ENCODE measurements around the gene CPNE6. TPM values are rescaled to one million over a fixed set of nuclear protein-coding genes. Genes with fewer than 3 reads are reported as not detected.

Gene CPNE6
- polyA plus RNA-seq, 1 experiment = not detected

DNA sequence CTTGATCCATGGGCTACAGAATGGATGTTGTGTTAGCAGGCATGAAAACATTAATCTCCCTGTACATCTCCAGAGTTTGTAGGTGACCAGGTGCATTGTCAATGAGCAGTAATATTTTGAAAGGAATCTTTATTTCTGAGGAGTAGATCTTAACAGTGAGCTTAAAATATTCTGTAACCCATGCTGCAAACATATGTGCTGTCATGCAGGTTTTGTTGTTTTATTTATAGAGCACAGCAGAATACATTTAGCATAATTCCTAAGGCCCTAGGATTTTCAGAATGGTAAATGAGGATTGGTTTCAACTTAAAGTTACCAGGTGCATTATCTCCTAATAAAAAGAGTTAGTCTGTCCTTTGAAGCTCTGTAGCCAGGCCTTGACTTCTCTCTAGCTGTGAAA lies 55.6 kb downstream of the CPNE6 start:
- H3K9me3 ChIP-seq (ENCODE audit: control insufficient read depth, insufficient read depth, low read length) = no peaks in the 10 kb centered on the region
- TF ChIP-seq, protein P1, sequence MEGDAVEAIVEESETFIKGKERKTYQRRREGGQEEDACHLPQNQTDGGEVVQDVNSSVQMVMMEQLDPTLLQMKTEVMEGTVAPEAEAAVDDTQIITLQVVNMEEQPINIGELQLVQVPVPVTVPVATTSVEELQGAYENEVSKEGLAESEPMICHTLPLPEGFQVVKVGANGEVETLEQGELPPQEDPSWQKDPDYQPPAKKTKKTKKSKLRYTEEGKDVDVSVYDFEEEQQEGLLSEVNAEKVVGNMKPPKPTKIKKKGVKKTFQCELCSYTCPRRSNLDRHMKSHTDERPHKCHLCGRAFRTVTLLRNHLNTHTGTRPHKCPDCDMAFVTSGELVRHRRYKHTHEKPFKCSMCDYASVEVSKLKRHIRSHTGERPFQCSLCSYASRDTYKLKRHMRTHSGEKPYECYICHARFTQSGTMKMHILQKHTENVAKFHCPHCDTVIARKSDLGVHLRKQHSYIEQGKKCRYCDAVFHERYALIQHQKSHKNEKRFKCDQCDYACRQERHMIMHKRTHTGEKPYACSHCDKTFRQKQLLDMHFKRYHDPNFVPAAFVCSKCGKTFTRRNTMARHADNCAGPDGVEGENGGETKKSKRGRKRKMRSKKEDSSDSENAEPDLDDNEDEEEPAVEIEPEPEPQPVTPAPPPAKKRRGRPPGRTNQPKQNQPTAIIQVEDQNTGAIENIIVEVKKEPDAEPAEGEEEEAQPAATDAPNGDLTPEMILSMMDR (IDR thresholded peaks at IDR 0.05; ENCODE audit: low read depth, low read length) = no peak
- H3K27ac ChIP-seq (ENCODE audit: low read depth, low read length) = no peak overlapping the region
- ChIA-PET POLR2A (interaction anchor here (0.9 kb wide), 1 partner anchor 34 kb away, joined by 4 read pairs; the partner anchor contains the start of gene IRF9), CTCF (interaction anchor here (1.2 kb wide), 1 partner anchor 18 kb away, joined by 5 read pairs; no protein-coding TSS in a partner anchor)
- H3K27me3 ChIP-seq (ENCODE audit: control insufficient read depth, insufficient read depth, low read length) = no peaks in the 10 kb centered on the region
- DNase-seq (ENCODE audit: low read depth, low spot score) = no peak
- H3K4me3 ChIP-seq (ENCODE audit: low read depth, low read length) = no peak overlapping the region

DNA sequence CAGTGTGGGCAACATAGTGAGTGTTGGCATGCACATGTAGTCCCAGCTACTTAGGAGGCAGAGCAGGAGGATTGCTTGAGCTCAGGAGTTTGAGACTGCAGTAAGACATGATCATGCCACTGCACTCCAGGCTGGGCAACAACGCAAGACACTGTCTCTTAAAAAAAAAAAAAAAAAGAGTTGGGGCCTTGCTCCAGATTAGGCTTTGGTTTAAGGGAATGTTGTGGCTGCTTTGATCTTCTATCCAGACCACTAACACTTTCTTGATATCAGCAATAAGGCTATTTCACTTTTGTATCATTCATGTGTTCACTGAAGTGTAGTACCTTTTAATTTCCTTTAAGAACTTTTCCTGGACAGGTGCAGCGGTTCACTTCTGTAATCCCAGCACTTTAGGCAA lies 56.3 kb downstream of the CPNE6 start:
- H3K27me3 ChIP-seq (ENCODE audit: control insufficient read depth, insufficient read depth, low read length) = no peaks in the 10 kb centered on the region
- DNase-seq (ENCODE audit: low read depth, low spot score) = no peak
- H3K27ac ChIP-seq (ENCODE audit: low read depth, low read length) = no peak overlapping the region
- ChIA-PET POLR2A (no interaction called here), CTCF (interaction anchor here (1.2 kb wide), 1 partner anchor 19 kb away, joined by 5 read pairs; no protein-coding TSS in a partner anchor)
- no peak overlapping the region for H3K4me3 ChIP-seq (ENCODE audit: low read depth, low read length)
- TF ChIP-seq, protein P1 (IDR thresholded peaks at IDR 0.05; ENCODE audit: low read depth, low read length) = no peak
- H3K9me3 ChIP-seq (ENCODE audit: control insufficient read depth, insufficient read depth, low read length) = no peaks in the 10 kb centered on the region

Other genes with a start within 250 kb of the CPNE6 start
- 23.0 and 24.6 TPM in 2 replicates for gene DHRS4, start 117.8 kb upstream of the CPNE6 start, polyA plus RNA-seq (2011; rRNA removed)
- gene DHRS4L2, start 82.6 kb upstream of the CPNE6 start, polyA plus RNA-seq (2011; rRNA removed) = 14.8 and 17.5 TPM in 2 replicates
- gene CARMIL3, start 19.6 kb upstream of the CPNE6 start, polyA plus RNA-seq (2011; rRNA removed) = 0.02 TPM in 1 of 2 replicates, not detected in the other
- 47.0 and 59.9 TPM in 2 replicates for gene PCK2, start 22.7 kb downstream of the CPNE6 start, polyA plus RNA-seq (2011; rRNA removed)
- 29.7 and 32.5 TPM in 2 replicates for gene DCAF11, start 43.2 kb downstream of the CPNE6 start, polyA plus RNA-seq (2011; rRNA removed)
- 0.41 and 0.46 TPM in 2 replicates for gene NRL, start 43.4 kb downstream of the CPNE6 start, polyA plus RNA-seq (2011; rRNA removed)
- 0.07 TPM in 1 of 2 replicates, not detected in the other for gene FITM1, start 59.1 kb downstream of the CPNE6 start, polyA plus RNA-seq (2011; rRNA removed)
- 80.0 and 94.9 TPM in 2 replicates for gene PSME1, start 64.6 kb downstream of the CPNE6 start, polyA plus RNA-seq (2011; rRNA removed)
- 4.4 and 6.3 TPM in 2 replicates for gene EMC9, start 70.0 kb downstream of the CPNE6 start, polyA plus RNA-seq (2011; rRNA removed)
- 191 and 208 TPM in 2 replicates for gene PSME2, start 75.0 kb downstream of the CPNE6 start, polyA plus RNA-seq (2011; rRNA removed)
- 7.4 and 14.4 TPM in 2 replicates for gene RNF31, start 75.9 kb downstream of the CPNE6 start, polyA plus RNA-seq (2011; rRNA removed)
- gene IRF9, start 89.7 kb downstream of the CPNE6 start, polyA plus RNA-seq (2011; rRNA removed) = 48.4 and 55.1 TPM in 2 replicates
- gene REC8, start 100.5 kb downstream of the CPNE6 start, polyA plus RNA-seq (2011; rRNA removed) = 1.5 and 2.5 TPM in 2 replicates
- gene IPO4, start 117.3 kb downstream of the CPNE6 start, polyA plus RNA-seq (2011; rRNA removed) = 15.2 and 20.9 TPM in 2 replicates
- 41.7 and 44.9 TPM in 2 replicates for gene TM9SF1, start 123.9 kb downstream of the CPNE6 start, polyA plus RNA-seq (2011; rRNA removed)
- gene TSSK4, start 134.1 kb downstream of the CPNE6 start, polyA plus RNA-seq (2011; rRNA removed) = not detected in 2 replicates
- gene CHMP4A, start 141.9 kb downstream of the CPNE6 start, polyA plus RNA-seq (2011; rRNA removed) = 48.0 and 55.7 TPM in 2 replicates
- gene MDP1, start 144.5 kb downstream of the CPNE6 start, polyA plus RNA-seq (2011; rRNA removed) = 14.9 and 16.1 TPM in 2 replicates
- gene NEDD8, start 160.8 kb downstream of the CPNE6 start, polyA plus RNA-seq (2011; rRNA removed) = 335 and 363 TPM in 2 replicates
- 89.2 and 95.6 TPM in 2 replicates for gene GMPR2, start 161.4 kb downstream of the CPNE6 start, polyA plus RNA-seq (2011; rRNA removed)
- 38.2 and 38.4 TPM in 2 replicates for gene TINF2, start 171.1 kb downstream of the CPNE6 start, polyA plus RNA-seq (2011; rRNA removed)
- gene TGM1, start 191.6 kb downstream of the CPNE6 start, polyA plus RNA-seq (2011; rRNA removed) = 0.97 and 1.4 TPM in 2 replicates
- 17.9 and 24.7 TPM in 2 replicates for gene RABGGTA, start 200.0 kb downstream of the CPNE6 start, polyA plus RNA-seq (2011; rRNA removed)
- 33.8 and 36.6 TPM in 2 replicates for gene DHRS1, start 228.2 kb downstream of the CPNE6 start, polyA plus RNA-seq (2011; rRNA removed)
- gene NOP9, start 228.3 kb downstream of the CPNE6 start, polyA plus RNA-seq (2011; rRNA removed) = 12.0 and 13.7 TPM in 2 replicates
- gene CIDEB, start 236.4 kb downstream of the CPNE6 start, polyA plus RNA-seq (2011; rRNA removed) = 0.31 and 0.48 TPM in 2 replicates
- 0.91 and 0.93 TPM in 2 replicates for gene LTB4R2, start 238.6 kb downstream of the CPNE6 start, polyA plus RNA-seq (2011; rRNA removed)
- gene LTB4R, start 239.9 kb downstream of the CPNE6 start, polyA plus RNA-seq (2011; rRNA removed) = 0.98 and 1.2 TPM in 2 replicates